ENCODE data around the gene MN1.

Gene MN1

DNA sequence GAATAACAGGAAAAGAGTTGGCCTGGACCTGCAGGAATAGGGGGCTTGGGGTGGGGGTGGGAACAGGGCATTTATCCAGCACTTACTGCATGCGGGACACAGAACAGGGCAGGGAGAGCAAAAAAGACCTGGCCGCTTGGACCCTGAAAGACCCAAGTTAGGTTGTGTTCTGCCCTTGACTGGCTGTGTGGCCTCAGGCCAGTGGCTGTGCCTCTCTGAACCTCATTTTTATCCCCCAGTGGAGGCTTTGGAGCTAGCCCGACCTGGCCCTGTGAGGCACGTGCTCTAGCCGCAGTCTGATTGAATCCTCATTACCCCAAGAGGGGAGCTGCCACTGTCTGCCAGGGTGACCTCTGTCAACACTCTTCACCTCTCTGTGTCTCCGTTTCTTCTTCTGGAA is 68.7 kb downstream of the MN1 start:
- TF ChIP-seq, protein P1, sequence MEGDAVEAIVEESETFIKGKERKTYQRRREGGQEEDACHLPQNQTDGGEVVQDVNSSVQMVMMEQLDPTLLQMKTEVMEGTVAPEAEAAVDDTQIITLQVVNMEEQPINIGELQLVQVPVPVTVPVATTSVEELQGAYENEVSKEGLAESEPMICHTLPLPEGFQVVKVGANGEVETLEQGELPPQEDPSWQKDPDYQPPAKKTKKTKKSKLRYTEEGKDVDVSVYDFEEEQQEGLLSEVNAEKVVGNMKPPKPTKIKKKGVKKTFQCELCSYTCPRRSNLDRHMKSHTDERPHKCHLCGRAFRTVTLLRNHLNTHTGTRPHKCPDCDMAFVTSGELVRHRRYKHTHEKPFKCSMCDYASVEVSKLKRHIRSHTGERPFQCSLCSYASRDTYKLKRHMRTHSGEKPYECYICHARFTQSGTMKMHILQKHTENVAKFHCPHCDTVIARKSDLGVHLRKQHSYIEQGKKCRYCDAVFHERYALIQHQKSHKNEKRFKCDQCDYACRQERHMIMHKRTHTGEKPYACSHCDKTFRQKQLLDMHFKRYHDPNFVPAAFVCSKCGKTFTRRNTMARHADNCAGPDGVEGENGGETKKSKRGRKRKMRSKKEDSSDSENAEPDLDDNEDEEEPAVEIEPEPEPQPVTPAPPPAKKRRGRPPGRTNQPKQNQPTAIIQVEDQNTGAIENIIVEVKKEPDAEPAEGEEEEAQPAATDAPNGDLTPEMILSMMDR (IDR thresholded peaks at IDR 0.05; ENCODE audit: control insufficient read depth, extremely low read depth, insufficient read depth): no peak
- DNase-seq (ENCODE audit: low read depth): no peak

GRCh38 chr22:27732391-27732790 is 69.2 kb downstream of the MN1 start:
- H3K4me3 ChIP-seq (ENCODE audit: low read depth, low read length): no peak overlapping the region
- DNase-seq (ENCODE audit: low read depth): no peak
- TF ChIP-seq, protein P1 (IDR thresholded peaks at IDR 0.05; ENCODE audit: control insufficient read depth, extremely low read depth, insufficient read depth): no peak

More for the DNA sequence above, 68.7 kb downstream of the MN1 start:
- H3K4me3 ChIP-seq (ENCODE audit: low read depth, low read length): no peak overlapping the region

DNA sequence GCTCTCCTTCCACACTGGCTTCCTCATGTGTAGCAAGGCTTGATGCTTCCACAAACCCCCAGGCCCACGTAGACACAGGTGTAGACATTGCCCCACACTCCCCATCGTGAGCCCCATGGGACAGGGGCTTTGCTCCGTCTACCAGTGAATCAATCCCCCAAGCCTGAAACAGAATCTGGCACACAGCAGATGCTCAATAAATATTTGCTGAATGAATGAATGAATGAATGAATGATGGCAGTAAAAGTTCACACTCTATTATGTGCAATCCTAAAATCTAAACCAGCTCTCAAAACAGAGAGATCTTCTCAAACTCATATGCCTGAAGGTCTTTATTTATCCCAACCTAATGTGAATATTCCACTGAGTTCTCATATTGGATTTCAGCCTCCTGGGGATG is 69.9 kb downstream of the MN1 start:
- TF ChIP-seq, protein P1 (IDR thresholded peaks at IDR 0.05; ENCODE audit: control insufficient read depth, extremely low read depth, insufficient read depth): no peak
- DNase-seq (ENCODE audit: low read depth): no peak
- no peak overlapping the region for H3K4me3 ChIP-seq (ENCODE audit: low read depth, low read length)

- H3K4me3 ChIP-seq (ENCODE audit: low read depth, low read length): no peak overlapping the region
- DNase-seq (ENCODE audit: low read depth): no peak
- TF ChIP-seq, protein P1 (IDR thresholded peaks at IDR 0.05; ENCODE audit: control insufficient read depth, extremely low read depth, insufficient read depth): no peak
These were observed 70.7 kb downstream of the MN1 start for GRCh38 chr22:27730641-27731433.

DNA sequence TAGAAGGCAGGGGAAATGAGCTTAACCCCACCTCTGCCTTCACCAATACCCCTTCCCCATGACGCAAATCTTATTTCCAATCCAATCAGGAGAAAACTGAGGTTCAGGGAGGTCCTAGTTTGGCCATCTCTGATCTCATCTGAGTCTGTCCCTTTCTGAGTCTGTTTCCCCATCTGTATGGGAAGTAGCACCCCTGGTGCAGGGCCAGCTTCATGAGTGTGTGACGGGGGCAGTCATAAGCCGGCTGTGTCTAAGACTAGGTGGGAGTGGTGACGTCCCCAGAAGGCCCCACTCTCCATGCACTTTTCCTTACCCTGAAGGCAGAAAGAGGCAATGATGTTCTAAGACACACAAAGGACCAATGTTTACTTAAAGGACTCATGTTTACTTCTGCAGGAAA is 72.3 kb downstream of the MN1 start:
- DNase-seq (ENCODE audit: low read depth): no peak
- no peak overlapping the region for H3K4me3 ChIP-seq (ENCODE audit: low read depth, low read length)
- TF ChIP-seq, protein P1 (IDR thresholded peaks at IDR 0.05; ENCODE audit: control insufficient read depth, extremely low read depth, insufficient read depth): no peak

- TF ChIP-seq, protein P1 (IDR thresholded peaks at IDR 0.05; ENCODE audit: control insufficient read depth, extremely low read depth, insufficient read depth): no peak
- no peak for DNase-seq (ENCODE audit: low read depth)
- no peak overlapping the region for H3K4me3 ChIP-seq (ENCODE audit: low read depth, low read length)
These were observed 73.7 kb downstream of the MN1 start for GRCh38 chr22:27727673-27728451.

All from LNCaP clone FGC (cell line).